ENCODE results near the gene ATP11A. TPM values are rescaled to one million over a fixed set of nuclear protein-coding genes. Genes with fewer than 3 reads are reported as not detected.

ATP11A gene
- polyA plus RNA-seq, 4 donors: 3.2 to 79.6 (median 9.5) TPM

- H3K27ac ChIP-seq (ENCODE audit: low read depth in 1 of 3, low read length in 2 of 3): peak overlapping the region in 2 of 3 donors; percentile 60 to 75
- H3K4me3 ChIP-seq (ENCODE audit: low read depth in 1 of 3, low read length in 3 of 3): peak overlapping the region in 2 of 3 donors; percentile 62 to 82
- FAIRE-seq (no peak), DNase-seq (no peak)
- H3K27me3 ChIP-seq (ENCODE audit: control insufficient read depth in 3 of 3, insufficient read depth in 3 of 3, low read length in 3 of 3): no peaks in the 10 kb centered on the region
- H3K4me1 ChIP-seq (ENCODE audit: control insufficient read depth in 3 of 3, insufficient read depth in 2 of 3, low read depth in 1 of 3, low read length in 2 of 3): peaks cover 3 to 53% (median 3%) of the 10 kb centered on the region in 3 donors
- peaks cover 0 to 18% (median 2%) of the 10 kb centered on the region in 3 donors for H3K36me3 ChIP-seq (ENCODE audit: control insufficient read depth in 3 of 3, insufficient read depth in 2 of 3, low read depth in 1 of 3, low read length in 3 of 3)
- H3K9me3 ChIP-seq (ENCODE audit: control insufficient read depth in 2 of 2, insufficient read depth in 1 of 2, low read depth in 1 of 2, low read length in 1 of 2): no peaks in the 10 kb centered on the region
- 60 to 68% (median 61%) methylated on average over 11 of the region's 11 CpGs for WGBS, 3 donors
Observed at GRCh38 chr13:112692104-112692503, 2.3 kb downstream of the ATP11A start.

- Histone ChIP-seq H3K27me3 (ENCODE audit: control insufficient read depth in 3 of 3, insufficient read depth in 3 of 3, low read length in 3 of 3) (no peaks in the 10 kb centered on the region), H3K4me1 (ENCODE audit: control insufficient read depth in 3 of 3, insufficient read depth in 2 of 3, low read depth in 1 of 3, low read length in 2 of 3) (peaks cover 3 to 51% (median 5%) of the 10 kb centered on the region in 3 donors), H3K36me3 (ENCODE audit: control insufficient read depth in 3 of 3, insufficient read depth in 2 of 3, low read depth in 1 of 3, low read length in 3 of 3) (peaks cover 0 to 21% (median 2%) of the 10 kb centered on the region in 3 donors), H3K27ac (ENCODE audit: low read depth in 1 of 3, low read length in 2 of 3) (no peak overlapping the region), H3K4me3 (ENCODE audit: low read depth in 1 of 3, low read length in 3 of 3) (no peak overlapping the region), H3K9me3 (ENCODE audit: control insufficient read depth in 2 of 2, insufficient read depth in 1 of 2, low read depth in 1 of 2, low read length in 1 of 2) (no peaks in the 10 kb centered on the region)
- WGBS, 3 donors: 95 to 96% (median 96%) methylated on average over 5 of the region's 5 CpGs
- no peak for DNase-seq
- FAIRE-seq: no peak
Observed at GRCh38 chr13:112692586-112692985, 2.7 kb downstream of the ATP11A start.

DNA sequence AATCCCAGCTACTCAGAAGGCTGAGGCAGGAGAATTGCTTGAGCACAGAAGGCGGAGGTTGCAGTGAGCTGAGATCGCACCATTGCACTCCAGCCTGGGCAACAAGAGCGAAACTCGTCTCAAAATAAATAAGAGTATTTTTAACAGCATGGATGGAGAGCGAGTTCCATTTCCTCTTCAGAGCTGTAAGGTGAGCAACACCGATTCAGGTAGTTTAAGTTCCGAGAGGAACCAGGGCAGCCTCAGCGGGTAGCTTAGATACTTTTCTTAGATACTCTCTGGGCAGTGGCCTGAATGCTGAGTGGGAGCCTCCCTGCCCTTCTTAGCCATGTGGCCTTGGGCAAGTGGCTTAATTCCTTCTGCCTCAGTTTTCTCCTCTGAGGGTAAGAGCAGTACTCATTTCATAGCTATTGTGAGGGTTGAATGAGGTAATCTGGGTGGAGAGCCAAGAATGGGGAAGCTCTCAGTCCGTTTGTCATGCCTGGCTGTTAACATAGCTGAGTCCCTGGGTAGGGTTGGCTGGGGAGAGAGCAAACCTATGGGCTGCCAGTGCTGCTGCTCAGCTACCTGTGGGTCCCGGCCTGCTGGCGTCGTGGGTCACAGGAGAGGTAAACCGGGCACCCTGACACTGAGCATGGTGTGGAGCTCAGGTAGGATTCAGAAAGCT lies 4.1 kb downstream of the ATP11A start:
- Histone ChIP-seq H3K27me3 (ENCODE audit: control insufficient read depth in 3 of 3, insufficient read depth in 3 of 3, low read length in 3 of 3) (no peaks in the 10 kb centered on the region), H3K4me1 (ENCODE audit: control insufficient read depth in 3 of 3, insufficient read depth in 2 of 3, low read depth in 1 of 3, low read length in 2 of 3) (peaks cover 3 to 37% (median 5%) of the 10 kb centered on the region in 3 donors), H3K27ac (ENCODE audit: low read depth in 1 of 3, low read length in 2 of 3) (no peak overlapping the region), H3K4me3 (ENCODE audit: low read depth in 1 of 3, low read length in 3 of 3) (no peak overlapping the region), H3K36me3 (ENCODE audit: control insufficient read depth in 3 of 3, insufficient read depth in 2 of 3, low read depth in 1 of 3, low read length in 3 of 3) (peaks cover 0 to 31% (median 2%) of the 10 kb centered on the region in 3 donors), H3K9me3 (ENCODE audit: control insufficient read depth in 2 of 2, insufficient read depth in 1 of 2, low read depth in 1 of 2, low read length in 1 of 2) (no peaks in the 10 kb centered on the region)
- no peak for FAIRE-seq
- 82 to 87% (median 84%) methylated on average over 13 of the region's 13 CpGs for WGBS, 3 donors
- no peak for DNase-seq

- DNase-seq (no peak), FAIRE-seq (no peak)
- Histone ChIP-seq H3K36me3 (ENCODE audit: control insufficient read depth in 3 of 3, insufficient read depth in 2 of 3, low read depth in 1 of 3, low read length in 3 of 3) (peaks cover 0 to 36% (median 2%) of the 10 kb centered on the region in 3 donors), H3K27me3 (ENCODE audit: control insufficient read depth in 3 of 3, insufficient read depth in 3 of 3, low read length in 3 of 3) (no peaks in the 10 kb centered on the region), H3K27ac (ENCODE audit: low read depth in 1 of 3, low read length in 2 of 3) (no peak overlapping the region), H3K9me3 (ENCODE audit: control insufficient read depth in 2 of 2, insufficient read depth in 1 of 2, low read depth in 1 of 2, low read length in 1 of 2) (no peaks in the 10 kb centered on the region), H3K4me1 (ENCODE audit: control insufficient read depth in 3 of 3, insufficient read depth in 2 of 3, low read depth in 1 of 3, low read length in 2 of 3) (peaks cover 3 to 34% (median 5%) of the 10 kb centered on the region in 3 donors), H3K4me3 (ENCODE audit: low read depth in 1 of 3, low read length in 3 of 3) (no peak overlapping the region)
- 49 to 73% (median 61%) methylated on average over 4 of the region's 4 CpGs for WGBS, 3 donors
Observed at GRCh38 chr13:112695121-112695520, 5.3 kb downstream of the ATP11A start.

DNA sequence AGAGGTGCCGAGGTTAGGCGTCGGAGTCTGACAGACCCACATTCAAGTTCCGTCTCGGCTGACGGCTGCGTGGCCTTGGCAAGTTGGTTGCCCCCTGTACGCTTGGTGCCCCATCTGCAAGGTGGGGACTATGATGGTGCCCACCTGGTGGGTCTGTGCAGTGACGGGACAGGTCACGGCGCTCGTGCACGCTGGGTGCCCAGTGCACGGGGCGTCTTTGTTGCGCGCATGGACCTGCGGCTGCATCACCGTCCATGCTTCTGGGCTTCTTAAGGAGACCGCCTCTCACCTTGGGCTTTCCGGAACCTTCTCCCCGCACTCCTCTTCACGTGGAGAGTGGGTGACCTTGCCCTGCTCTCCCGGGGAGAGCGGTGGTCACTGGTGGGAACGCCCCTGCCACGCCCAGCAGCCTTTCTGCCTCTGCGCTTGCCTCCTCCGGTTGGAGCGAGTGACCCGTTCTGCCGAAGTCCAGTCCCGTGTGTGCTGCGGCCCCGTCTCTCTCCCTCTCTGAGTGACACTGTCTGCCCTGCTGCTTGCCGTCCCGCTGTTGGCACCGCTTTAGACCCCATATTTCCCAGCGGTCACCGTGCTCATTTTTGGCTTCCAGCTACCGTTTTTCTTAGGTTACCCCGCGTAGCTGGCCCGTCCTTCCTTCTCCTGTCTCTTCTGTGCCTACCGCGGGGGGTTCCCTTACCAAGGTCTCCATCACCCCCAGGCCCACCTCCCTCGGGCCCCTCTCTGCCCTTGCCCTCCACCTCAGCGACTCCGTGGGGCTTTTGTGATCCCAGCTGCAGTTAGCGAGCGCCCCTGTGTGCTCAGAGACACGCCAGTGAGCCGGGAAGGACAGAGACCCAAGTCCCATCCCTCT lies 6.4 kb downstream of the ATP11A start:
- Histone ChIP-seq H3K4me3 (ENCODE audit: low read depth in 1 of 3, low read length in 3 of 3) (no peak overlapping the region), H3K27me3 (ENCODE audit: control insufficient read depth in 3 of 3, insufficient read depth in 3 of 3, low read length in 3 of 3) (no peaks in the 10 kb centered on the region), H3K9me3 (ENCODE audit: control insufficient read depth in 2 of 2, insufficient read depth in 1 of 2, low read depth in 1 of 2, low read length in 1 of 2) (no peaks in the 10 kb centered on the region), H3K4me1 (ENCODE audit: control insufficient read depth in 3 of 3, insufficient read depth in 2 of 3, low read depth in 1 of 3, low read length in 2 of 3) (peaks cover 3 to 43% (median 5%) of the 10 kb centered on the region in 3 donors), H3K27ac (ENCODE audit: low read depth in 1 of 3, low read length in 2 of 3) (no peak overlapping the region), H3K36me3 (ENCODE audit: control insufficient read depth in 3 of 3, insufficient read depth in 2 of 3, low read depth in 1 of 3, low read length in 3 of 3) (peaks cover 0 to 47% (median 2%) of the 10 kb centered on the region in 3 donors)
- 94 to 96% (median 94%) methylated on average over 53 of the region's 53 CpGs for WGBS, 3 donors
- FAIRE-seq (no peak), DNase-seq (no peak)

DNA sequence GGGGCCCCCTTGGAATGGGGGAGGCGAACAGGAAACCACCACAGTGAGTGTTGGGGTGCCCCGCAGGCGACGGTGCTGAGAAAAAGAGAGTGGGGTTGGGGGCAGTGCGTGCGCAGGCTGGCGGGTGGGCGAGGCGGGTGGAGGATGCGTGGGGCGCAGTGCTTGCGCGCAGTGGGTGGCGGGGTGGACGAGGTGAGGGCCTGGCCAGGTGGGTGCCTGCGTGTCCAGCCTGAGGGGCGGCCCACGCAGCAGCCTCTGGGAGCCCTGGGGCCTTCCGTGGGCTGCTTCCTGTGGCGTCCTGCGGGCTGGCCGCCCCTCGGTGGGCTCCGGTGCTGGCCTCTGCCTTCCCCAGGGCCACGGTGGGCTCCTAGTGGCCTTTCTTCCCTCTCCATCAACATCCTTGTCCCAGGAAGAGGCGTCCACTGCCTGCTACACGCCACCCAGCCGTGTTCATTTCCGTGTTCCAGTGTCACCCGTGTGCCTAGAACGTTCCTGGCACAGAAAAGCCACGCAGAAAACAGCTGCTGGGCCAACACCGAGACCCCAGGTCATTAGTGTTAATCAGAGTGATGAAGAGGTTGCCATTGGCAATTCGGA lies 7.1 kb downstream of the ATP11A start:
- 93 to 96% (median 94%) methylated on average over 23 to 34 of the region's 34 CpGs for WGBS, 3 donors
- FAIRE-seq: no peak
- Histone ChIP-seq H3K9me3 (ENCODE audit: control insufficient read depth in 2 of 2, insufficient read depth in 1 of 2, low read depth in 1 of 2, low read length in 1 of 2) (no peaks in the 10 kb centered on the region), H3K4me1 (ENCODE audit: control insufficient read depth in 3 of 3, insufficient read depth in 2 of 3, low read depth in 1 of 3, low read length in 2 of 3) (peaks cover 0 to 40% (median 5%) of the 10 kb centered on the region in 3 donors), H3K36me3 (ENCODE audit: control insufficient read depth in 3 of 3, insufficient read depth in 2 of 3, low read depth in 1 of 3, low read length in 3 of 3) (peaks cover 0 to 54% (median 2%) of the 10 kb centered on the region in 3 donors), H3K27me3 (ENCODE audit: control insufficient read depth in 3 of 3, insufficient read depth in 3 of 3, low read length in 3 of 3) (no peaks in the 10 kb centered on the region), H3K27ac (ENCODE audit: low read depth in 1 of 3, low read length in 2 of 3) (no peak overlapping the region), H3K4me3 (ENCODE audit: low read depth in 1 of 3, low read length in 3 of 3) (no peak overlapping the region)
- DNase-seq: no peak

DNA sequence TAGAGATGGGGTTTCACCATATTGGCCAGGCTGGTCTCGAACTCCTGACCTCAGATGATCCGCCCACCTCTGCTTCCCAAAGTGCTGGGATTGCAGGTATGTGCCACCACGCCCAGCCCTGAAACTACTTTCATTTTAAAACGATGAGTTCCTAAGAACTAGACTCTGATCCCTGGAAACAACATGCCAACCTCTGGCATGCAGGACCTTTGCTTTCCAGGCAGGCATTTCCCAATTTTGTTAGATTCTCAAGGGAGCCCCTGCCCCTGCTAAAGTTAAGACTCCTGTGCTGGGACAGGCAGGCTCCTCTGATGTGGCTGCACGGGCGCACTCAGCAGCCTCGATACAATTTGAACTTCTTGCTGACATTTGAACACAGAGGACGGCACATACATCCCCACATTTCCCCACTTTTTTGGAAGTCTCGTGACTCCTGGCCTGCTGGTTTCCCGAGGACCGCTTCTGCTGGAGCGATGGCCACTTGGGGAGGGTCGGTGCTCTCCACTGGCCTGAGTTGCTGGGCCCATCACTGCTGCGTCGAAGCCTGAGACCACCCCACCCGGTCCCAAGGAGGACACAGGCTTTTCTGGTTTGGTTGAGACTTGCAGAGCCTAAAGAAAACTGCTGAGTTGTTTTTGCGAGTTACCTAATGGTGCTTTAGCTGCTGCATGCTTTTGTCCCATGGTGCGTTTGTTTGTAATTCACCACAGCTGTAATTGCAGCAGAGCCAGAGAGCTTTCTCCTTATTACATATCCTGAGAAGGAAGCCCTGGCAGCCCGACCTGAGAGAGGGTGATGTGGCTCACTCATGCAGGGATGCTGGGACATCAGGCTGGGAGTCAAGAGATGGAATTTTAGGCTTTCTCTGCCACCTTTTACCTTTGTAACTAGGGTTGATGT lies 8.2 kb downstream of the ATP11A start:
- FAIRE-seq (no peak), DNase-seq (peak; percentile 55 to 66)
- Histone ChIP-seq H3K27me3 (ENCODE audit: control insufficient read depth in 3 of 3, insufficient read depth in 3 of 3, low read length in 3 of 3) (no peaks in the 10 kb centered on the region), H3K4me1 (ENCODE audit: control insufficient read depth in 3 of 3, insufficient read depth in 2 of 3, low read depth in 1 of 3, low read length in 2 of 3) (peaks cover 0 to 33% (median 2%) of the 10 kb centered on the region in 3 donors), H3K27ac (ENCODE audit: low read depth in 1 of 3, low read length in 2 of 3) (no peak overlapping the region), H3K4me3 (ENCODE audit: low read depth in 1 of 3, low read length in 3 of 3) (no peak overlapping the region), H3K36me3 (ENCODE audit: control insufficient read depth in 3 of 3, insufficient read depth in 2 of 3, low read depth in 1 of 3, low read length in 3 of 3) (peaks cover 0 to 61% (median 2%) of the 10 kb centered on the region in 3 donors), H3K9me3 (ENCODE audit: control insufficient read depth in 2 of 2, insufficient read depth in 1 of 2, low read depth in 1 of 2, low read length in 1 of 2) (no peaks in the 10 kb centered on the region)
- 54 to 74% (median 64%) methylated on average over 19 of the region's 19 CpGs for WGBS, 3 donors

Measured in small intestine (tissue), 7 donors.